OCI-M2 (cell line): ENCODE measurements around the gene PXYLP1.
"Not testable (repeated sequence)": the region's sequence is repeated elsewhere in the genome, so short reads cannot be mapped to it uniquely, and the experiment has no call there.

ENCODE experiments used
- DNase-seq: peaks from one replicate; lab custom pipeline; 2025; ENCODE audit not compliant: unreplicated experiment; lab: John Stamatoyannopoulos, UW

PXYLP1 gene, protein sequence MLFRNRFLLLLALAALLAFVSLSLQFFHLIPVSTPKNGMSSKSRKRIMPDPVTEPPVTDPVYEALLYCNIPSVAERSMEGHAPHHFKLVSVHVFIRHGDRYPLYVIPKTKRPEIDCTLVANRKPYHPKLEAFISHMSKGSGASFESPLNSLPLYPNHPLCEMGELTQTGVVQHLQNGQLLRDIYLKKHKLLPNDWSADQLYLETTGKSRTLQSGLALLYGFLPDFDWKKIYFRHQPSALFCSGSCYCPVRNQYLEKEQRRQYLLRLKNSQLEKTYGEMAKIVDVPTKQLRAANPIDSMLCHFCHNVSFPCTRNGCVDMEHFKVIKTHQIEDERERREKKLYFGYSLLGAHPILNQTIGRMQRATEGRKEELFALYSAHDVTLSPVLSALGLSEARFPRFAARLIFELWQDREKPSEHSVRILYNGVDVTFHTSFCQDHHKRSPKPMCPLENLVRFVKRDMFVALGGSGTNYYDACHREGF

DNA sequence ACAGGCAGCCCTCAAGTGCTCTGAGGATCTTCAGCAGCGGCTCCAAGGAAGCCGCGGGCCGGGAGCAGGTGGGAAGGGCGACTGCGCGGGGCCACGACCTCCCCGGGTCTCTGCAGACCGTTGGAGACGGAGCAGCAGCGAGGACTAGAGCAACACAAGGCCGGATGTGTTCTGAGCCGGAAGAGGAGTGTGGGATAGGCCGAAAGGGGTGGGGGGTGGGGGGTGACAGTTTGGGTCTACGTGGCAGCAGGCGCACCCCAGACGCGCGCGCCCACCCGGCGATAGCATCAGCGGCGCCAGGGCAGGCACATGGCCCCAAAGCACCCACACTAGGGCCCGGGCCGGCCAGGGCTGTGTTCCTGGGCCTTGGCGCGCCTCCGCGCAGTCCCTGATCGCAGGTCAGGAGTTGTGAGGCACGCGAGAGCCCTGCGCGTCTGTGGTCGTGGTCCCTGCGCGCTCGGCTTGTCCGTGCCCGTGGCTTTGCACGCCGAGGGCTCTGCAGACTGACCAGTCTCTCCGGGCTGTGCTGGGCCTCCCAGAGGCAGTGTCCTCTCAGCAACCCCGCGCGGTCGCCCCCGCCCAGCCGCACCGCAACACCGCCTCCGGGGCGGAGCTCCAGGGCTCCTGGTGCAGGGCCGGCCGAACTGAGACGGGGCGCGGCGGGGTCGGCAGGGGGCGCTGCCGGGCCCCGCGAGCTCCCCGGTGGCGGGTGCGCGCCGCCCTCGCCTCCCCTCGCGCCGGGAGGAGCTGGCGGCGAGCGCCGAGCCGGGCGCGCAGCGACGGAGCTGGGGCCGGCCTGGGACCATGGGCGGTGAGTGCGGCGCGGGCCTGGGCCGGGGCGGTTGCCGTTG, at the start of gene PXYLP1:
Gene PXYLP1 (plus strand): TSS at position 725 of the 851 bp plus-strand sequence. CDS start 28,351 bp downstream, outside the sequence.
- DNase-seq = no peak

DNA sequence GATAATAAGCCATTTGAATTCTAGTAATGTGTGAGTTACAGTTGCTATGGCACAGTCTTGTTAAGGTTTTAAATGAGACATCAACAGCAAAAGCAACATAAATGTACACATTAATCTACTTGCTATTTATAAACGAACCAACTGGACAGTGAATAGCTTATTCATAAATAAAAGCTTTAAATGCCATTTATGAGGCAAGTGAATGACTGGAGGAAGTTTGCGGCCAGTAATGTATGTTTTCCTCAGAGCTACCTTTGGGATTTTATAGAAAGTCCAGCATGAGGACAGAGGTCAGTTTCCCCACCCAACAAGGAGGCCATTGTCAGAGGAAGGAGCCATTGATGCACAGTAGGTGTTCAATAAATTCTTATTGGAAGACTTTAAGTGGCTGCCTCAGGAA, 48.0 kb upstream of the PXYLP1 start:
- DNase-seq = no peak

DNA sequence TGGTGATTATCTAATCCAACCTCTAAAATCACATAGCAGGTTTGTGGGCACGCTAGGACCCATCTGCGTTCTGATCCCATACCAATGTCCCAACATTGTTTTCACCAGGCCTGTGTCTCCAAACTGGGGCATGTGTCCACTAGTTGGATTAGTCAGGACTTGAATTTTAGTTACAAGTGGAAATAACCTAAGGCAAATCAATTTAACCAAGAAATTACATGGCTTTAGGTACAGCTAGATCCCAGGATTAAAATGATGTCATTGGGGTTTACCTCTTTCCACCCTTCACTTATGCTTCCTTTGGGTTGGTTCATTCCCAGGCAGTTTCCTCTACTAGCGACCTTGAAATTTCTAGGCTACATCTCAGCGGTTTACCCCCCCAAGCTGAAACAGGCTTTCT, 47.2 kb upstream of the PXYLP1 start:
- no peak for DNase-seq

DNA sequence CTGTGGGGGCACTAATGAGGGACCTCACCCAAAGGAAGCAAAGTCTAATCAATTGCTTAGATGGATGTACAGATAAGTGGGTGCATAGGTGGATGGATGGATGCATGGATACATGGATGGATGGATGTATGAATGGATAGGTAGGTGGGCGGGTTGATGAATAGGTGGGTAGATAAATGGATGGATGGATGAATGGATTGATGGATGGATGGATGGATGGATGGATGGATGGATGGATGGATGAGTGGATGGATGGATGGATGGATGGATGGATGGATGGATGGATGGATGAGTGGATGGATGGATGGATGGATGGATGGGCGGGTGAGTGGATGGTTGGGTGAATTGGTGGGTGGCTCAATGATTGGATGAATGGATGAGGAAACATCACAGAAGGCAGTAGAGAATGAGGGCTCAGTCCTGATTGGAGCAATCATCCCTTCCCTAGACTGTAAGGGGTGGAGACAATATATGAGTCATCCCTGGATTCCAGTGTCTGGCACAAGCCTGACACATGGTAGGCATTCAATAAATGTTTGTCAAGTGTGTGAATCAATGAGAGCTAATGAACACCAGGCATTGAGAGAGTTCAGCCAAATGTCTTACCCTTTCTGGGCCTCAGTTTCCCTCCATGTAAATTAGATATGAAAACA, 40.4 kb upstream of the PXYLP1 start:
- no peak for DNase-seq

DNA sequence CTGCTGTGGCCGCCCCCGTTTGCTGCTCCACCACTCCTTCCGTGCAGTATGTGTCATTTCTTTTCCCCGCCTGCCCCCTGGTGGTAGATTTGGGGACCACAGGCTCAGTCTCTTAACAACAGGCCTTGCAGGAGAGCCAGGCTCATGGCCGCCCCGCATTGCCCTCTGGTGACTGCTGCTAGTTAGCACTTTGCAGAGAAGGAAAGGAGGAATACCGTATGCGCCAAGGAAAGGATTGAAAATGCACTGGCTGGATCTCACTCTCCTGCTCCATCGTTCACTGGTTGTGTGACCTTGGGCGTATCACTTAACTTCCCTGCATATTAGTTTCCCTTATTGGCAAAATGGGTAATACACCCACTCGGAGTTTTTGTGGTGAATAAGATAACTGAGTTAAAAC, 39.3 kb upstream of the PXYLP1 start:
- DNase-seq = peak; percentile 35

DNA sequence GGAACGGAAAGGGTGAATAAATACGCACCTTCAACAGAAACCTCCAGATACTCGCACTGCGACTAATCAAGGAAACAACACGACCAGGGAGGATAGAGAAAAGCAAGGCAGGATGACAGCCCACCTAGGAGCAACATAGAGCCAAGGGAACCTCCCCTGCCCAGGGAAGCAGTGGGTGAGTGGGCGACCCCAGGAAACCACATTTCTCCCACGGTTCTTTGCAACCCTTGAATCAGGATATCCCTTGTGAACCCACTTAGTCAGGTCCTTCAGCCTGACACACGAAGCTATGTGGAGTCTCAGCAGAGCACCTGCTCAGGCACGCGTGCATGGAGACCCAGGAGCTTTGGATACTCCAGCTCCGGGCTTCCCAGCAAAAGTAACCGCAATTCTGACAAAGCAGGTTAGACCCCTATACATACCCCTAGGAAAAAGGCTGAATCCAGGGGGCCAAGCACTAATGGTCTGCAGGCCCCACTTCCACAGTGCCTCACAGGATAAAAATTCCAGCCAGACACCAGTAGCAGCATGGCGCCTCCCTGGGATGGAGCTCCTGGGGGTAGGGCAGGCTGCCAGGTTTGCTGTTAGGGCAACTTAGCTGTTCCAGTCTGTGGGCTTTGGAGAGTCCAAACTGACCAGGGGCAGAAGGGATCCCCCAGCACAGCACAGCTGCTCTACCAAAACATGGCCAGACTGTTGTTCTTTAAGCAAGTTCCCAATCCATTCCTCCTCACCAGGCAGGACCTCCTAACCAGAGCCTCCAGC, 38.4 kb upstream of the PXYLP1 start:
- DNase-seq = no peak

DNA sequence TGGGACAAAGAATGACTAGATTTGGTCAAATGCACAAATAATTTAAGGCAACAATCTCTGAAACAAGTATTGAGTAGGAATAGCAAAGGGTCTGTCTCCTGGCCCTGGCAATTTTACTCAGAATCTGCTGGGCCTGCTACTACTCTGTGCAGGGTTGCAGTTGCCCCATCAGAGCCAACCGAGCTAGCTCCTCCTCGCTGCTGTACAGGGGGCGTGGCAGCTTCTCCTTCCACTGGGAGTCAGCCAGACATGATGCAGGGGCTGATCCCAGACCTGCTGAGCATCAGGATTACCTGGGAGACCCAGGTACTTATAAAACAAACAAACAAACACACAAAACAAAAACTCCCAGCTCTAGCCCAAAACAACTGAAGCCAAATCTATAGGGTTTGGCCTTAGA, 30.5 kb upstream of the PXYLP1 start:
- DNase-seq = no peak

DNA sequence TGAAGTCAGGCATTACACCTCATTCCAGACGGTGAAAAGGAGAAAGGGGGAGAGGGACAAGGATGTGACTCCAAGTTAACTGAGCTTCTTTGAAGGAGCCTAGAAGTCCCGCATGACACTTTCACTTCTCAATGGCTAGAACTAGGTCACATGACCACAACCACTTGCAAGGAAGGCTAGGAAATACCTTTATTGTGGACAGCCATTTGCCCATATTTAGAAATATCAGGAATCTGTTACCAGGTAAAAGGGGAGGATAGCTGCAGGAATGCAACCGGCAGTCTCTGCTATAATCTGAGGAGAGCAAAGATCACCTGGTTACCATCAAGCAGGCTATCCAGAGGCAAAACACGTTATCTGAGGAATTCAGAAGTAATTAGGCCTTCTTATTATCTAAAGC, 28.9 kb upstream of the PXYLP1 start:
- no peak for DNase-seq

DNA sequence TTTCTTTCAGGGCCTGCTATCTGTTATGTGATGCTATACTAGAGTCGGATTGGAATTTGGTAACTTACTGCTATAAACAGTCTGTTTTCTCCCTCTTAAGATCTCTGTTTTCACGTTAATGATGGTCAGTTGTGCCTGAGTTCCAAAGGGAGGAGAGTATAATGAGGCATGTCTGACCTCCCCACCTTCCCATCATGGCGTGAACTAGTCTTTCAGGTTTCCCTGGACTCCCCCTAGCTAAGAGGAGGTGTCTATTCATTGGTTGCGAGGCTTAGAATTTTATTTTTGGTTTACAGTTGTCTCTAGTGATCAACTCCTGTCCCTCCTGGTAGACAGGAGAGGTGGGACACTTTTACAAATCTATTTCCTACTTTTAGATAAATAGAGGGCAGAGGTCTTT, 27.8 kb upstream of the PXYLP1 start:
- DNase-seq = no peak

DNA sequence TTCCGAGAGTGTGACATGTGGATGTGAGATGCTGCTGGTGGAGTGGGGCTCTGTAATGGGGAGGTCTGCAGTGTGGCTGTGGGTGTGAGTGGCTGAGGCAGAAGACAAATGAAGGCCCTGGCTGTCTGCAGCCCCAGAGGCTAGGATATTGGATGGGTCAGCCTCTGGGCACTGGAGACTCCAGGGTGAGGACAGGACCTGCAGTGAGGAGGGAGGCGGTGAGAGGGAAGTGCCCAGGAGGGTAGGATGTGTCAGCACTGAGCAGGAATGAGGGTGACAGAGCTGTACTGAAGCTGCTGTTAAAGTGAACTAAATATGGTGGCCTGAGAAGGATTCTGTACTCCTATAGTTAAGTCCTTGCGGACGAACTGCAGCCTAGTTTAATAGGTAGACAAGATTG, 27.3 kb upstream of the PXYLP1 start:
- no peak for DNase-seq

DNA sequence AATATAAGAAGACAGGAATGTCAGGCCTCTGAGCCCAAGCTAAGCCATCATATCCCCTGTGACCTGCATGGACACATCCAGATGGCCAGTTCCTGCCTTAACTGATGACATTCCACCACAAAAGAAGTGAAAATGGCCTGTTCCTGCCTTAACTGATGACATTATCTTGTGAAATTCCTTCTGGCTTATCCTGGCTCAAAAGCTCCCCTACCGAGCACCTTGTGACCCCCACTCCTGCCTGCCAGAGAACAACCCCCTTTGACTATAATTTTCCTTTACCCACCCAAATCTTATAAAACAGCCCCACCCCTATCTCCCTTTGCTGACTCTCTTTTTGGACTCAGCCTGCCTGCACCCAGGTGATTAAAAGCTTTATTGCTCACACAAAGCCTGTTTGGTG, 20.3 kb upstream of the PXYLP1 start:
- DNase-seq = not testable (repeated sequence)

DNA sequence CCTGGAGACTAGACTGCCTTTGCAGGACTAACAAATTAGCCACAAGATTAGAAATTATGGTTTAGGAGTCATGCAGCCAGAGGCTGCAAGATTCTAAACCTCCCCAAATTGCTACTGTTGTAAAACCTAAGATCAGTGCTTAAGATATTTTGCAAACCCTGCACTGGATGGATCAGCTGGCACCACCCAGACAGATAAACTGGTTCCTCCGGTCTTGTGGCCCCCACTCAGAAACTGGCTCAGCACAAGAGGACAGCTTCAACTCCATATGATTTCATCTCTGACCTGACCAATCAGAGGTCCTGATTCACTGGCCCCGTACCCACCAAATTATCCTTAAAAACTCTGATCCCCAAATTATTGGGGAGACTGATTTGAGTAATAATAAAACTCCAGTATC, 19.5 kb upstream of the PXYLP1 start:
- DNase-seq = no peak

DNA sequence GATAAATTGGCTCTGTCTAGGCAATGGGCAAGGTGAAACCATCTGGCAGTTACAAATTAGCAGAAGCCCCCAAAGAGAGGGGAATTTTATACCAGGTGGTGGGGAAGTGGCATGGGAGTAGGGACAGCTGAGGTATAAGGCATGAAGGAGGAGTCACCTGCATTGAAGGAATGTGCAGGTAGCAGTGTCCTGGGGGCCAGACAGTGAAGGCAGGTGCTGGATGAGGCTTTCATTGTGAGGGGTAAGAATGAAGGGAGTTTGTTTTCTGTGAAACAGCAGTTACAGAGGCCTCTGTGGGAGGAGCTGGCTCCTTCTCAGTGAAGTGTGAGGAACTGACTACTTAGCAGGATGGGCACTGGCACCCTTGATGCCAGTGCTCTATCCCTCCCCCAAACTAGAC, 19.1 kb upstream of the PXYLP1 start:
- DNase-seq = no peak

DNA sequence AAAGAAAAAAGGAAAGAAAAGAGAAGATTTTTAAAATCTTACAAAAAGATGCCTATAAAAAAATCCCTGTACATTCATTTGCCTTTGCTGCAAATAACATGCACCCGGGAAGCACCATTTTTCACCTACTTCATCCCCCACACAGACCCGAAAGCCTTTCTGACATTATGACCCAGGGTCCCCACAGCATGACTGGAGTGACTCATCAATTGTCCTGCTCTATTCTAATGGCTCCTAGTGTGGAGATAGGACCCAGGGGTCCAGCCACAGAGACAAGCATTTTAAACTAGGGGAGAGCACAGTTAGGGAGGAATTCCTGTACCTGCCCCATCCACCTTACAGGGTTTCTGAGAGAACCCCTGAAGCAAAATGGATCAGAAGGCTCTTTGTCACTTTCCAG, 14.7 kb upstream of the PXYLP1 start:
- DNase-seq = no peak

DNA sequence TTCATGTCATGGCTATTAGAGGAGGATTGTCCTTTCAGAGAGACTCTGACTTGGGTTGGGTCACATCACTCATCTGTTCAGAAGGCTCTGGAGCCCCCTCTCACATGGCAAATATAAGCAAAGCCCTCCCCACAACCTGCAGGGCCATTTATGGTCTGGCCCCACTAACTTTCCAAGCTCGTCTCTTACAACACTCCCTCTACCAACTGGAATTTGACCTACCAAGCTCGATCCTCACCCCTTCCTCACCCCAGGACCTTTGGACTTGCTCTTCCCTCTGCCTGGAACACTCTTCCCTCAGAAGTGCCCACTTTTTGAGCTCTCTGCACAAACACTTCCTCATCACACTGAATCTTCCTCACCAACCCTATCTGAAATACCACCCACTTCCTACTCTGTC, 14.2 kb upstream of the PXYLP1 start:
- no peak for DNase-seq

DNA sequence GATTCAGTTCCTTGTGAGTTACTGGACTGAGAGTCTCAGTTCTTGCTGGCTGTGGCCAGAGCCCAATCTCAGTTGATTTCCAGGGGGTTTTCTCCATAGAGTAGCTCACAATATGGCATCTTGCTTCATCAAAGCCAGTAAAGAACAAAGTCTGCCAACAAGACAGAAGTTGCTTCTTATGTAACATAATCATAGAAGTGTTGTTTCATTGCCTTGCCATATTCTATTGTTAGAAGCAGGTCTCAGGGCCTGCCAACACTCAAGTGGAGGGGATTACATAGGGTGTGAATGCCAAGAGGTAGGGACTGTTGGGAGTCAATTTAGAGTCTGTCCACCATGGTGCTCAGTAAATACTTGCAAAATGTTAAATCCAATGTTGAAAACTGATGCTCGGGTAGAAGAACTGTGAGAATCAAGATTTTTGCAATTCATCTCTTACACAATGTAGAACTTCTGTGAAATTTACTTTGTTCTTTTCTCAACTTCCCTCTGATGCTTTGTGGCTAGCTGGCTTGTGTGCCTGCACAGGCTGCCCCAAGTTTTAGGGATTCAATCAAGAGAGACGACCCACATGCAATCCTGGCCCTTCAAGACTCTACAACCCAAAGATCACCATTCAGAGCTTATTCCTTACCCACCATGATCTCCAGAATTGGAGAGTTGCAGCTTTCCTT, 13.3 kb upstream of the PXYLP1 start:
- DNase-seq = no peak

DNA sequence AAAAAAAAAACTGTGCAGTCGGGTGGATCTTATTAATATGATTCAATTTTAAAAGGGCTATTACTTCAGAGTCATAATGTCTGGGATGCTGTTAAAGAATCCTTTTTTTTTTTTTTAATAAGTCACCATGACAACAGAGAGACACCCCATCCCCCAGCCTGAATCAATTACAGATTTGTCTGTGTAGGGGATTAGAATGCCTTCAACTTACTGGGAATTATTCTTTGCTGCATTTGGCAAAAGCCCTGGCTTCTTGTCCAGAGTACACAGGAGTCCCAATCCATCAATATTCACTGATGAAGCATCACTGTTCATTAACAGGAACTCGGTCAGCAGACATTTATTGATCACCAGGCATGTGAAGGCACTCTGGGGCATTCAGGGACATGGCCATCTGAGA, 12.7 kb upstream of the PXYLP1 start:
- no peak for DNase-seq

DNA sequence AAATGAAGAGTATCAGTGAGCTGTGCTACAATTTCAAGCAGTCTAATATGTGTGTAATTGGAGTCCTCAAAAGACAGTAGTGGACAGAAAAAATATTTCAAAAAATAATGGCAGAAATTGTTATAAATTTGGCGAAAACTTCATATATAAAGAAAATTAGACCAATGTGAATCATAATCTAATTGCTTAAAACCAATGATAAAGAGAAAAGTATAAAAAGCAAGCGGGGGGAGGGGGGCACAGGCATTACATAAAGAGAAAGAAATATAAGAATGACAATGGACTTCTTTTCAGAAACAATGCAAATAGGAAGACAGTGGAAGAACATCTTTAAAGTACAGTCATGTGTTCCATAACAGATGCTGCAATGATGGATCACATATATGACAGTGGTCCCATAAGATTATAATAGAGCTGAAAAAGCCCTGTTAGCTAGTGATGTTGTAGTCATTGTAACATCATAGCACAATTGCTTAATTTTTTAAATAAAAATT, 7.9 kb upstream of the PXYLP1 start:
- no peak for DNase-seq

DNA sequence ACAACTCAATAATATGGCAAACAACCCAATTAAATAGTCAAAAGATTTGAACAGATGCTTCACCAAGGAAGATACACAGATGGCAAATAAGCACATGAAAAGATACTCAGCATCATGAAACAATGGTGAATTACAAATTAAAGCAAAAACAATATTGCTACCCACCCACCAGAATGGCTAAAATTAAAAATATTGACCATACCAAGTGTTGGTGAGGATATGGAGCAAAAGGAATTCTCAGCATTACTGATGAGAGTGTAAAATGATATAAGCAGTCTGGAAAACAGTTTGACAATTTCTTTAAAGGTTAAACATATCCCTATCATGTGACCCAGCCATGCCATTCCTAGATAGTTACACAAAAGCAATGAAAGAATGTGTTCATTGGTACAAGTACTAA, 5.7 kb upstream of the PXYLP1 start:
- no peak for DNase-seq

DNA sequence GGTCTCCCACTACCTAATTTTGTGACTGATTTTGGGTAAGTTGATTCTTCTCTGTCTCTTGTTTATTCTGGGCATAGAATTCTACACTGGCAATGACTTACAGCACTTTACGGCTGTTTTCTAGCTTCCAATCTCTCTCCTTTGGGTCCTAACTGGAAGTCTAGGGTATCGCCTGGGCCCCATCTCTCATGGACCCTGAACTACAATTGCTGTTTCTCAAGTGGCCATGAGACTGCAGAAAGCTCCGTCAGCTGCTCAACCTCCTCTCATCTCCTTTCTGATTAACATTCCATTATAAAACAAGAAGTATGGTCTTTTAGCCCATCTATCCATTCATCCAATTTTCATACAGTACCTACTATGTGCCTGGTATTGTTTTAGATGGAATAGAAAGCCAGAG, 4.4 kb upstream of the PXYLP1 start:
- no peak for DNase-seq
